BLaER1 treated with 17β-estradiol and CSF1 and Interleukin-3, amounts not matched to agents 10 nM and 100 nM (cell line): Measurements from ENCODE around the gene CLCA1.

Experiments used
- H3K27ac ChIP-seq, 11 experiments: shearing (Covaris generic); formaldehyde crosslinking; 2 replicates each; pipeline ENCODE4 v1.8.1; 2022
- H3K27me3 ChIP-seq, 11 experiments: shearing (Covaris generic); formaldehyde crosslinking; 2 replicates each; pipeline ENCODE4 v1.8.1; 2022
- H3K36me3 ChIP-seq, 11 experiments: shearing (Covaris generic); formaldehyde crosslinking; 2 replicates each; pipeline ENCODE4 v1.8.1; 2022
- H3K4me1 ChIP-seq, 10 experiments: shearing (Covaris generic); formaldehyde crosslinking; 2 replicates each; pipeline ENCODE4 v1.8.1; 2022
- H3K4me2 ChIP-seq, 11 experiments: shearing (Covaris generic); formaldehyde crosslinking; 2 replicates each; pipeline ENCODE4 v1.8.1; 2022
- H3K4me3 ChIP-seq, 10 experiments: shearing (Covaris generic); formaldehyde crosslinking; 2 replicates each; pipeline ENCODE4 v1.8.1; 2022
- H3K9ac ChIP-seq, 11 experiments: shearing (Covaris generic); formaldehyde crosslinking; 2 replicates each; pipeline ENCODE4 v1.8.1; 2022
- H3K9me3 ChIP-seq, 11 experiments: shearing (Covaris generic); formaldehyde crosslinking; replicated peaks in 1 of 11; 2 replicates each; pipeline ENCODE4 v1.8.1; 2022
- H4K20me1 ChIP-seq, 11 experiments: shearing (Covaris generic); formaldehyde crosslinking; 2 replicates each; pipeline ENCODE4 v1.8.1; 2022
- Cebpa-rat ChIP-seq, 11 experiments: shearing (Covaris generic); IDR thresholded peaks; 2 replicates each; pipeline ENCODE4 v1.8.1; 2022

Gene CLCA1

DNA sequence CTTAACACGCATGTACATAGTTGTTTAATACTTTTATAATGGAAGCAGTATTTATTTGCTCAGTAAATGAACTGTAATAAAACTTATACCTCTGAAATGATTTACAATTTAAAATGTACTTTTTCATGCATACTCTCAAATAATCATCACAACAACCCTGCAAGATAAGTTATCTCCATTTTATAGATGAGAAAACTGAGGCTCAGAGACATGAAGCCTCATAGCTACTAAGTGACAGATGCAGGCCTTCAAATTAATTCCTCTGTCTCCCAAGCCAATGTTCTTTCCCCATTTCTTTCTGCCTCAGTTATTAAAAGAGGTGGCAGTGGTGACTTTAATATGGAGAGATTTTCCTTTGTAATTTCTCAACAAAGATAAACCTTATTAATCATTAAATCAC lies 19.6 kb upstream of the CLCA1 start:
- Histone ChIP-seq H3K27me3 (no peaks in the 10 kb centered on the region), H3K9ac (no peak overlapping the region), H3K9me3 (no peaks in the 10 kb centered on the region), H4K20me1 (no peaks in the 10 kb centered on the region), H3K4me3 (no peak overlapping the region), H3K27ac (no peak overlapping the region), H3K4me2 (no peak overlapping the region; a peak in 1 of 22 replicates), H3K36me3 (no peaks in the 10 kb centered on the region), H3K4me1 (peaks cover 0 to 64% (median 3%) of the 10 kb centered on the region in 10 experiments; a peak in 10 of 20 replicates)
- TF ChIP-seq Cebpa-rat (IDR thresholded peaks at IDR 0.05): no peak

DNA sequence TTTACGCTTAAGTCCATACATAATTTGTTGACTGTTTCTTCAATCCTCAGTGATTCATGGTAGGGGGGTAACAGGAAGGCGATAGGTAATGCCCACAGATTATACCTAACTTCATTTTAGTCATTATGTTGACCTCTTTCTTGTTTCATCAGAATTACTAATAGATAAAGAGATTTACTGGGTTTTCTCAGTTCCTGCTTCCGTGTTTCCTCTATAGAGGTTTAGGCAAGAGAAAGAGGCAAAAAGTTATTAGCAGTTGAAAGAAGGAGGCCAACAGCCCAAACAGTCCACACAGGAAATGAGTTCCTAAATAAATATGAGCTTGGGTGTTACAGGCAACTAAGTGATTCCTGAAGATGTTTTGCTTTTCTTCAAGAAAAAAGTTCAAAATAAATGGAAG lies 17.9 kb upstream of the CLCA1 start:
- H3K27me3 ChIP-seq: no peaks in the 10 kb centered on the region
- H3K9me3 ChIP-seq: no peaks in the 10 kb centered on the region
- peaks cover 0 to 70% (median 3%) of the 10 kb centered on the region in 10 experiments; a peak in 10 of 20 replicates for H3K4me1 ChIP-seq
- peak overlapping the region in 5 of 11 experiments; percentile 9 to 63 (median 35); a peak in 9 of 22 replicates for H3K4me2 ChIP-seq
- no peaks in the 10 kb centered on the region for H4K20me1 ChIP-seq
- H3K36me3 ChIP-seq: no peaks in the 10 kb centered on the region
- peak overlapping the region in 5 of 11 experiments; percentile 36 to 51 (median 42); a peak in 9 of 22 replicates for H3K27ac ChIP-seq
- no peak overlapping the region; a peak in 1 of 22 replicates for H3K9ac ChIP-seq
- H3K4me3 ChIP-seq: no peak overlapping the region
- TF ChIP-seq Cebpa-rat (IDR thresholded peaks at IDR 0.05): no peak

DNA sequence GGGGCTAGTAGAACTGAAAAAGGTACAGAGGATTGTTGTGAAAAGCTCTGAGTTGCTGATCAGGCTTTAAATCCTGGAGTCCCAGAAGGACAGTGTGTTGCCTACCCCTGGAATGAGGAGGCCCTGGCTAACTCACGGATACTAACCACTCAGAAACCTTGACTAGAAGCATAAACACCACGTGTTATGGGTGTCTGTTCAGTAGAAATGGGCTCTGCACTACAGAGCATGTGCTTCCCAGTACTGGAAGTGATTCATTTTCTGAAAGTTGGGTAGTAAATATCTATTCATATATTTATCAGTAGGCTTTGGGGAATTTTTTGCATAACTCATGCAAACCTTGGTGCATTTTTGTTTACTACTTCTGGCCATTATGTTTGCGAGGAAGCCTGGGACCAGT lies 15.1 kb upstream of the CLCA1 start:
- H3K4me2 ChIP-seq: peak overlapping the region in 2 of 11 experiments; percentile 20 to 23; a peak in 2 of 22 replicates
- no peaks in the 10 kb centered on the region for H3K9me3 ChIP-seq
- H3K36me3 ChIP-seq: no peaks in the 10 kb centered on the region
- TF ChIP-seq Cebpa-rat (IDR thresholded peaks at IDR 0.05): no peak
- H3K27me3 ChIP-seq: no peaks in the 10 kb centered on the region
- peaks cover 0 to 55% (median 3%) of the 10 kb centered on the region in 10 experiments; a peak in 10 of 20 replicates for H3K4me1 ChIP-seq
- no peaks in the 10 kb centered on the region for H4K20me1 ChIP-seq
- no peak overlapping the region for H3K4me3 ChIP-seq
- H3K27ac ChIP-seq: no peak overlapping the region
- no peak overlapping the region for H3K9ac ChIP-seq

DNA sequence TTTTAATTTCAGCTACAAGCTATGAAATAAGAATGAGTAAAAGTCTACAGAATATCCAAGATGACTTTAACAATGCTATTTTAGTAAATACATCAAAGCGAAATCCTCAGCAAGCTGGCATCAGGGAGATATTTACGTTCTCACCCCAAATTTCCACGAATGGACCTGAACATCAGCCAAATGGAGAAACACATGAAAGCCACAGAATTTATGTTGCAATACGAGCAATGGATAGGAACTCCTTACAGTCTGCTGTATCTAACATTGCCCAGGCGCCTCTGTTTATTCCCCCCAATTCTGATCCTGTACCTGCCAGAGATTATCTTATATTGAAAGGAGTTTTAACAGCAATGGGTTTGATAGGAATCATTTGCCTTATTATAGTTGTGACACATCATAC lies 13.7 kb upstream of the CLCA1 start:
- no peak; a peak in 1 of 22 replicates for TF ChIP-seq Cebpa-rat (IDR thresholded peaks at IDR 0.05)
- Histone ChIP-seq H4K20me1 (no peaks in the 10 kb centered on the region), H3K4me2 (peak overlapping the region in 1 of 11 experiments; percentile 4; a peak in 1 of 22 replicates), H3K36me3 (no peaks in the 10 kb centered on the region), H3K9ac (no peak overlapping the region), H3K27me3 (no peaks in the 10 kb centered on the region), H3K4me3 (no peak overlapping the region), H3K27ac (no peak overlapping the region), H3K4me1 (peaks cover 0 to 47% (median 3%) of the 10 kb centered on the region in 10 experiments; a peak in 9 of 20 replicates), H3K9me3 (no peaks in the 10 kb centered on the region)

DNA sequence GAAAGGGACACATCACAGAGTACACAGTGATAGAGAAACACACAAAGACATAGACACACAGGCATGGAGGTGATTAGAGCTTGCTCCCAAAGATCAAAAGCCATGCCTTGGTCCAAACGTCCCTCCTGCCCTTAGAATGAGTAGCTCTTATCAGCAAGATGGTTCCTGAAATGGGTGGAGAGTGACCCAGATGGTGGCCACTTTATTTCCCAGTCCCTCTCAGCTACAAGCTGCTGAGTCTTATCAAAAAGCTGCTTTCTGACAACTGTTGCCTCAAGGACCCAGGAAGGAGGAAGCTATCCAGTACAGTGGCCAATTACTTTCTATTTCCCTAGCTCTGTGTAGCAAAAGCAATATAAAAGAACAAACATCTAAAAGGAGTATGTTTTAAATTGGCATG lies 7.7 kb upstream of the CLCA1 start:
- H3K27ac ChIP-seq: peak overlapping the region in 6 of 11 experiments; percentile 12 to 67 (median 55); a peak in 9 of 22 replicates
- H3K36me3 ChIP-seq: no peaks in the 10 kb centered on the region
- peak overlapping the region in 5 of 11 experiments; percentile 16 to 84 (median 68); a peak in 9 of 22 replicates for H3K4me2 ChIP-seq
- TF ChIP-seq Cebpa-rat (IDR thresholded peaks at IDR 0.05): no peak
- H3K27me3 ChIP-seq: no peaks in the 10 kb centered on the region
- H4K20me1 ChIP-seq: no peaks in the 10 kb centered on the region
- no peak overlapping the region for H3K4me3 ChIP-seq
- H3K4me1 ChIP-seq: peaks cover 0 to 37% (median 3%) of the 10 kb centered on the region in 10 experiments; a peak in 10 of 20 replicates
- no peaks in the 10 kb centered on the region for H3K9me3 ChIP-seq
- peak overlapping the region in 2 of 11 experiments; percentile 7 to 37; a peak in 1 of 22 replicates for H3K9ac ChIP-seq

DNA sequence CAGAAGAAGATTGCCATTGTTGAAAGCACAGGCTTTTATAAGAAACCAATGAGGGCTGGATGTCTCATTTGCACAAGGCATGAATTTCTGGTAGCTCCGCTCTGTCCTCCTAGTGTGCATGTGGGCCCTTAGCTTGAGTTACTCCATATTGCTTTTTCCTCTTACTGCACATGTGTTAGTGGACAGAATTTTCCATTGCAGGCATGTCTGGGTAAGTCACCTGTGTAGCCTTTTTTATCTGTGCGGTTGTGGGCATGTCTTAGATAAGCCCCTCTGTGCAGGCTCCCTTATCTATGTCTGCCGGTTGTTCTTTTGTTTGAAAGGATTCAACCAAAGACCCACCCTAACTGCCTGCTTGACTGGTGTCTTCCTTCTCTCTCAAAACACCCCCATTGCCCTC lies 7.2 kb upstream of the CLCA1 start:
- no peaks in the 10 kb centered on the region for H3K36me3 ChIP-seq
- peaks cover 0 to 42% (median 3%) of the 10 kb centered on the region in 10 experiments; a peak in 10 of 20 replicates for H3K4me1 ChIP-seq
- H3K27ac ChIP-seq: peak overlapping the region in 4 of 11 experiments; percentile 47 to 67 (median 64); a peak in 5 of 22 replicates
- no peak overlapping the region for H3K9ac ChIP-seq
- H3K4me2 ChIP-seq: peak overlapping the region in 4 of 11 experiments; percentile 16 to 84 (median 69); a peak in 7 of 22 replicates
- H3K27me3 ChIP-seq: no peaks in the 10 kb centered on the region
- no peak for TF ChIP-seq Cebpa-rat (IDR thresholded peaks at IDR 0.05)
- H3K4me3 ChIP-seq: no peak overlapping the region
- H4K20me1 ChIP-seq: no peaks in the 10 kb centered on the region
- no peaks in the 10 kb centered on the region for H3K9me3 ChIP-seq

DNA sequence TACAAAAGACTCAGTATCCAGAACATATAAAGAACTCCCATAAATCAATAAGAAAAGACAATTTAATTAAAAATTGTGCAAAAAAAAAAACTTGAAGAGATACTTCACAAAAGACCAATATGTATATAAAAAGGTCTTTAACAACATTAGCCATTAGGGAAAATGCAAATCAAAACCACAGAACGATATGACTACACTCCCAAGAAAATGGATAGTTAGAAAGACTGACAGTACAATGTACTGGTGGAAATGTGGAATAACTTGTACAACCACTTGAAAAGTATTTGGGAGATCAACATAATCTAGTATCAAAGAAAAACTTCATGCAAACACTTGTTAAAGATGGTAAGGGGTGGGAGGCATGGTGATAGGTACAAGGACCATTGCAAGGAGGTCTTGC lies 3.9 kb upstream of the CLCA1 start:
- H3K4me2 ChIP-seq: peak overlapping the region in 2 of 11 experiments; percentile 10 to 23; a peak in 1 of 22 replicates
- no peaks in the 10 kb centered on the region for H3K27me3 ChIP-seq
- no peak overlapping the region for H3K4me3 ChIP-seq
- peaks cover 0 to 69% (median 10%) of the 10 kb centered on the region in 10 experiments; a peak in 13 of 20 replicates for H3K4me1 ChIP-seq
- H3K27ac ChIP-seq: no peak overlapping the region
- H3K9ac ChIP-seq: no peak overlapping the region
- H4K20me1 ChIP-seq: no peaks in the 10 kb centered on the region
- no peaks in the 10 kb centered on the region for H3K36me3 ChIP-seq
- TF ChIP-seq Cebpa-rat (IDR thresholded peaks at IDR 0.05): no peak
- H3K9me3 ChIP-seq: no peaks in the 10 kb centered on the region

DNA sequence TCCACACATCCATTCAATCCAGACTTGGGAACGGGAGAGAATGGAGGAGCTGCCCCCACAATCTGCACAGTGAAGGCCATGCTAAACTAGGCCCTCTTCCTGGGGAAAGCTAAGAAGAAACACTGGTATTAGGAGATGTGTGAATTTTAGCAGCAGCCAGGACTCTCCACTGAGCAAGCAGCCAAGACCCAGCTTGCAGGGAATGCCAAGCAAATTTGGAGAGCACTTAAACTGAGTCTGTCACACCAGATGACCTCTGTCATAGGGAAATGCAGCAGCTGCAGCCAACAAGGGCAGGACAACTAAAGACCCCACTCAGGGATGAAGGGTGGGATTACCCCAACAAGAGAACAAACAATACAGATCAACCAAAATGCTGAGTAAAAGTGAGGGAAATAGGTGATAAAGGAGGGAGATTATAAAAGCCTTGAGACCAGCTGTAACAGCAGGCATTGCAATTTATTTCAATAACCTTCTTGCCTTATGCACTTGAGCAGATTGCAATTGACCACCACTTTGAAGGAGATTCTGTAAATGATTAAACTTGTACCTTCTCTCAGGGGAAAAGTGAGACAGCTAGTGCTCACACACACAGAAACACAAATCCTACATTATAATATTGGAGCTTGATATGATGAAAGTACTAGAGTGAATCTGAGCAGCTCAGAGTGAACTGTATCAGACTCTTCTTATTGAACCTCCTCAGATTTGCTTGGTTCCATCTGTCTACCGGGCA lies 2.5 kb upstream of the CLCA1 start:
- Histone ChIP-seq H3K4me1 (peaks cover 0 to 69% (median 7%) of the 10 kb centered on the region in 10 experiments; a peak in 13 of 20 replicates), H3K4me2 (peak overlapping the region in 5 of 11 experiments; percentile 55 to 88 (median 71); a peak in 9 of 22 replicates), H3K27ac (no peak overlapping the region), H3K9me3 (no peaks in the 10 kb centered on the region), H3K27me3 (no peaks in the 10 kb centered on the region), H3K9ac (no peak overlapping the region), H4K20me1 (no peaks in the 10 kb centered on the region), H3K4me3 (no peak overlapping the region), H3K36me3 (no peaks in the 10 kb centered on the region)
- no peak for TF ChIP-seq Cebpa-rat (IDR thresholded peaks at IDR 0.05)

DNA sequence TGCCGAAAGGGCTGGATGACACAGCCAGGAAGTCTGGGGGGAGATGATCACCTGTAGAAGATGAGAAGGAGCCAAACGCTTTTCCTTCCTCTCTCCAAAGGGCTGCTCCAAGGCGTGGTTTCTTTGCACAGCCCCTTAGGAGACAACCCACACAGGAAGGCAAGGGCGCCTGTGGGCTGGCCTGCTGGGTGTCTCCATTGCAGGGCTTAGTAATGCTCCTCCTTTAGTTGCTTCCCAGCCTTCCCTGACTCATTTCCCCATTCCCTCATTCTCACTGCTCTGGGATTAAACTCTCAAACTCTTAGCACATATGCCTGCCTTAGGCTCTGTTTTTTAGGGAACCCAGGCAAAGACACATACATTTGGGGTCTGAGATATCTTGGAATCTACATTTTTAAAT lies 1.7 kb upstream of the CLCA1 start:
- no peak overlapping the region for H3K4me3 ChIP-seq
- no peaks in the 10 kb centered on the region for H3K27me3 ChIP-seq
- no peaks in the 10 kb centered on the region for H4K20me1 ChIP-seq
- H3K36me3 ChIP-seq: no peaks in the 10 kb centered on the region
- no peak for TF ChIP-seq Cebpa-rat (IDR thresholded peaks at IDR 0.05)
- H3K9me3 ChIP-seq: no peaks in the 10 kb centered on the region
- peaks cover 0 to 69% (median 7%) of the 10 kb centered on the region in 10 experiments; a peak in 13 of 20 replicates for H3K4me1 ChIP-seq
- H3K9ac ChIP-seq: no peak overlapping the region
- peak overlapping the region in 1 of 11 experiments; percentile 23; a peak in 1 of 22 replicates for H3K27ac ChIP-seq
- H3K4me2 ChIP-seq: peak overlapping the region in 8 of 11 experiments; percentile 15 to 88 (median 58); a peak in 13 of 22 replicates
